Measurements from ENCODE around the gene ADH1C.

The ADH1C gene

GRCh38 chr4:99315839-99316238 lies 36.7 kb downstream of the ADH1C start:
- no peak overlapping the region for H3K9ac ChIP-seq (ENCODE audit: low read length)
- no peak for TF ChIP-seq EZH2 (IDR thresholded peaks at IDR 0.05; ENCODE audit: borderline replicate concordance, low read length)
- TF ChIP-seq CTCF (IDR thresholded peaks at IDR 0.05; ENCODE audit: low read length): no peak
- H3K4me2 ChIP-seq (ENCODE audit: low read length): no peak overlapping the region
- H3K36me3 ChIP-seq (ENCODE audit: insufficient read depth, low read length): no peaks in the 10 kb centered on the region
- H3K27me3 ChIP-seq (ENCODE audit: insufficient read depth, low read length): no peaks in the 10 kb centered on the region
- H3K9me3 ChIP-seq (ENCODE audit: low read length): no peaks in the 10 kb centered on the region
- H4K20me1 ChIP-seq (ENCODE audit: insufficient read depth, low read length): no peaks in the 10 kb centered on the region
- no peak overlapping the region for H3K4me3 ChIP-seq (ENCODE audit: low read depth, low read length, poor library complexity, severe bottlenecking)
- no peaks in the 10 kb centered on the region for H3K4me1 ChIP-seq (ENCODE audit: insufficient read depth, low read length, severe bottlenecking)
- H3K27ac ChIP-seq (ENCODE audit: low read depth, low read length, poor library complexity, severe bottlenecking): no peak overlapping the region
- no peak overlapping the region for H2AFZ ChIP-seq (ENCODE audit: low read length)
- no peaks in the 10 kb centered on the region for H3K9me2 ChIP-seq (ENCODE audit: low read depth, low read length)
- H3F3A ChIP-seq (ENCODE audit: insufficient read depth, low read length): no peaks in the 10 kb centered on the region
- no peaks in the 10 kb centered on the region for H3K79me2 ChIP-seq (ENCODE audit: insufficient read depth, low read length)

- Histone ChIP-seq H3K9me2 (ENCODE audit: low read depth, low read length) (no peaks in the 10 kb centered on the region), H3K9ac (ENCODE audit: low read length) (no peak overlapping the region), H3K4me3 (ENCODE audit: low read depth, low read length, poor library complexity, severe bottlenecking) (no peak overlapping the region), H3K9me3 (ENCODE audit: low read length) (no peaks in the 10 kb centered on the region), H3K36me3 (ENCODE audit: insufficient read depth, low read length) (no peaks in the 10 kb centered on the region), H3F3A (ENCODE audit: insufficient read depth, low read length) (no peaks in the 10 kb centered on the region), H3K27ac (ENCODE audit: low read depth, low read length, poor library complexity, severe bottlenecking) (no peak overlapping the region), H3K4me2 (ENCODE audit: low read length) (no peak overlapping the region), H3K27me3 (ENCODE audit: insufficient read depth, low read length) (no peaks in the 10 kb centered on the region), H2AFZ (ENCODE audit: low read length) (no peak overlapping the region), H4K20me1 (ENCODE audit: insufficient read depth, low read length) (no peaks in the 10 kb centered on the region), H3K79me2 (ENCODE audit: insufficient read depth, low read length) (no peaks in the 10 kb centered on the region), H3K4me1 (ENCODE audit: insufficient read depth, low read length, severe bottlenecking) (no peaks in the 10 kb centered on the region)
- TF ChIP-seq EZH2 (IDR thresholded peaks at IDR 0.05; ENCODE audit: borderline replicate concordance, low read length) (no peak), CTCF (IDR thresholded peaks at IDR 0.05; ENCODE audit: low read length) (no peak)
Observed at GRCh38 chr4:99314211-99314610, 38.3 kb downstream of the ADH1C start.

GRCh38 chr4:99310389-99310788 lies 42.2 kb downstream of the ADH1C start:
- no peak overlapping the region for H2AFZ ChIP-seq (ENCODE audit: low read length)
- no peaks in the 10 kb centered on the region for H3K36me3 ChIP-seq (ENCODE audit: insufficient read depth, low read length)
- H3K27ac ChIP-seq (ENCODE audit: low read depth, low read length, poor library complexity, severe bottlenecking): no peak overlapping the region
- no peak overlapping the region for H3K4me2 ChIP-seq (ENCODE audit: low read length)
- H3K27me3 ChIP-seq (ENCODE audit: insufficient read depth, low read length): no peaks in the 10 kb centered on the region
- no peak for TF ChIP-seq EZH2 (IDR thresholded peaks at IDR 0.05; ENCODE audit: borderline replicate concordance, low read length)
- TF ChIP-seq CTCF (IDR thresholded peaks at IDR 0.05; ENCODE audit: low read length): no peak
- H3K4me1 ChIP-seq (ENCODE audit: insufficient read depth, low read length, severe bottlenecking): no peaks in the 10 kb centered on the region
- H3K9me2 ChIP-seq (ENCODE audit: low read depth, low read length): no peaks in the 10 kb centered on the region
- no peaks in the 10 kb centered on the region for H4K20me1 ChIP-seq (ENCODE audit: insufficient read depth, low read length)
- H3K9ac ChIP-seq (ENCODE audit: low read length): no peak overlapping the region
- H3K4me3 ChIP-seq (ENCODE audit: low read depth, low read length, poor library complexity, severe bottlenecking): no peak overlapping the region
- no peaks in the 10 kb centered on the region for H3K9me3 ChIP-seq (ENCODE audit: low read length)
- no peaks in the 10 kb centered on the region for H3F3A ChIP-seq (ENCODE audit: insufficient read depth, low read length)
- H3K79me2 ChIP-seq (ENCODE audit: insufficient read depth, low read length): no peaks in the 10 kb centered on the region

All from OCI-LY1 (cell line).